ENCODE measurements around the gene EGR4. TPM values are rescaled to one million over a fixed set of nuclear protein-coding genes. Genes with fewer than 3 reads are reported as not detected.

Gene EGR4
- polyA plus RNA-seq, 1 experiment, result not detected

- POLR2A ChIA-PET, result interaction anchor here (1.5 to 1.6 kb wide), 2 partner anchors 57 to 94 kb away, joined by 4 to 6 read pairs; partner anchors contain the start of genes ALMS1 and CCT7
- no peak for DNase-seq (ENCODE audit: low read depth, low spot score)
- H3K9me3 ChIP-seq (ENCODE audit: control insufficient read depth, insufficient read depth, low read length), result no peaks in the 10 kb centered on the region; the same call in 1 of the 2 replicates
- peaks cover 59% of the 10 kb centered on the region for H3K27me3 ChIP-seq (ENCODE audit: control insufficient read depth, insufficient read depth, low read length)
- no peak overlapping the region for H3K27ac ChIP-seq (ENCODE audit: low read depth, low read length)
- H3K4me3 ChIP-seq (ENCODE audit: low read depth, low read length), result peak overlapping the region; percentile 34
- no peak for TF ChIP-seq CTCF (IDR thresholded peaks at IDR 0.05; ENCODE audit: low read depth, low read length)
- CTCF ChIA-PET, result interaction anchor here (2.0 kb wide), 1 partner anchor 11 kb away, joined by 6 read pairs; no protein-coding TSS in a partner anchor
These were observed 1.7 kb downstream of the EGR4 start for GRCh38 chr2:73291461-73292315.

GRCh38 chr2:73291093-73291460 lies 2.3 kb downstream of the EGR4 start:
- peak overlapping the region; percentile 34 for H3K4me3 ChIP-seq (ENCODE audit: low read depth, low read length)
- ChIA-PET POLR2A (interaction anchor here (1.5 to 1.6 kb wide), 2 partner anchors 57 to 94 kb away, joined by 4 to 6 read pairs; partner anchors contain the start of genes ALMS1 and CCT7), CTCF (interaction anchor here (1.2 to 2.5 kb wide), 6 partner anchors 9 to 52 kb away, joined by 4 to 13 read pairs (median 6); no protein-coding TSS in a partner anchor)
- no peak for TF ChIP-seq CTCF (IDR thresholded peaks at IDR 0.05; ENCODE audit: low read depth, low read length)
- H3K27me3 ChIP-seq (ENCODE audit: control insufficient read depth, insufficient read depth, low read length), result peaks cover 58% of the 10 kb centered on the region
- DNase-seq (ENCODE audit: low read depth, low spot score), result no peak
- H3K9me3 ChIP-seq (ENCODE audit: control insufficient read depth, insufficient read depth, low read length), result no peaks in the 10 kb centered on the region; the same call in 1 of the 2 replicates
- no peak overlapping the region for H3K27ac ChIP-seq (ENCODE audit: low read depth, low read length)

GRCh38 chr2:73290049-73290839 lies 3.1 kb downstream of the EGR4 start:
- peak; percentile 71 for TF ChIP-seq CTCF (IDR thresholded peaks at IDR 0.05; ENCODE audit: low read depth, low read length)
- Histone ChIP-seq H3K9me3 (ENCODE audit: control insufficient read depth, insufficient read depth, low read length) (no peaks in the 10 kb centered on the region; the same call in 1 of the 2 replicates), H3K4me3 (ENCODE audit: low read depth, low read length) (no peak overlapping the region), H3K27me3 (ENCODE audit: control insufficient read depth, insufficient read depth, low read length) (peaks cover 58% of the 10 kb centered on the region), H3K27ac (ENCODE audit: low read depth, low read length) (no peak overlapping the region)
- POLR2A ChIA-PET, result interaction anchor here (1.5 to 1.6 kb wide), 2 partner anchors 56 to 95 kb away, joined by 4 to 6 read pairs; partner anchors contain the start of genes ALMS1 and CCT7
- CTCF ChIA-PET, result interaction anchor here (0.5 to 2.5 kb wide), 9 partner anchors 10 to 99 kb away, joined by 3 to 13 read pairs (median 5); no protein-coding TSS in a partner anchor
- DNase-seq (ENCODE audit: low read depth, low spot score), result no peak

- Histone ChIP-seq H3K27ac (ENCODE audit: low read depth, low read length) (no peak overlapping the region), H3K9me3 (ENCODE audit: control insufficient read depth, insufficient read depth, low read length) (no peaks in the 10 kb centered on the region; the same call in 1 of the 2 replicates), H3K27me3 (ENCODE audit: control insufficient read depth, insufficient read depth, low read length) (peaks cover 56% of the 10 kb centered on the region), H3K4me3 (ENCODE audit: low read depth, low read length) (no peak overlapping the region)
- ChIA-PET CTCF (interaction anchor here (1.0 to 2.5 kb wide), 4 partner anchors 9 to 54 kb away, joined by 4 to 13 read pairs (median 7); no protein-coding TSS in a partner anchor), POLR2A (no interaction called here)
- 0 out of 2 replicates have a peak, but pooled peaks have one; percentile 15 for TF ChIP-seq CTCF (IDR thresholded peaks at IDR 0.05; ENCODE audit: low read depth, low read length)
- no peak for DNase-seq (ENCODE audit: low read depth, low spot score)
These were observed 4.0 kb downstream of the EGR4 start for GRCh38 chr2:73289304-73289703.

All from AG04450 (cell line).